Measurements from ENCODE around the gene GNG13. TPM values are rescaled to one million over a fixed set of nuclear protein-coding genes. Genes with fewer than 3 reads are reported as not detected.

Gene GNG13
- total RNA-seq, 1 experiment from 2014 or later: not detected

GRCh38 chr16:844638-845350 lies 44.3 kb upstream of the GNG13 start:
- H3K27me3 ChIP-seq (replicated peaks; ENCODE audit: control insufficient read depth, insufficient read depth, low read length): no peaks in the 10 kb centered on the region
- no peaks in the 10 kb centered on the region for H3K4me1 Mint-ChIP-seq (ENCODE audit: low read depth, unreplicated experiment)
- ChIA-PET CTCF (no interaction called here), POLR2A (no interaction called here)
- no peaks in the 10 kb centered on the region for H3K9me3 Mint-ChIP-seq (ENCODE audit: unreplicated experiment)
- H3K27ac Mint-ChIP-seq (ENCODE audit: unreplicated experiment): no peak overlapping the region
- TF ChIP-seq CTCF (IDR thresholded peaks at IDR 0.05; ENCODE audit: insufficient read depth in 1 of 2, low read depth in 1 of 2, low read length in 1 of 2, severe bottlenecking in 1 of 2, unreplicated experiment in 1 of 2): no peak
- H3K36me3 Mint-ChIP-seq (ENCODE audit: insufficient read depth, unreplicated experiment): no peaks in the 10 kb centered on the region
- H3K27me3 Mint-ChIP-seq (ENCODE audit: insufficient read depth, unreplicated experiment): peaks cover 3% of the 10 kb centered on the region
- H3K4me3 Mint-ChIP-seq (ENCODE audit: unreplicated experiment): no peak overlapping the region
- H3K36me3 ChIP-seq (ENCODE audit: control insufficient read depth, insufficient read depth, low read length): no peaks in the 10 kb centered on the region
- H3K4me1 ChIP-seq: no peaks in the 10 kb centered on the region
- no peaks in the 10 kb centered on the region for H3K9me3 ChIP-seq
- no TSS peak for BruUV-seq (replicated peaks)
- no peak for DNase-seq
- intact Hi-C loops (cut with micrococcal nuclease; ENCODE audit: unreplicated experiment): no loop called here
- no peak overlapping the region for H3K4me3 ChIP-seq (ENCODE audit: low read depth, low read length)

GRCh38 chr16:843771-844170 lies 43.2 kb upstream of the GNG13 start:
- Mint-ChIP-seq H3K27me3 (ENCODE audit: insufficient read depth, unreplicated experiment) (peaks cover 3% of the 10 kb centered on the region), H3K36me3 (ENCODE audit: insufficient read depth, unreplicated experiment) (no peaks in the 10 kb centered on the region), H3K4me1 (ENCODE audit: low read depth, unreplicated experiment) (no peaks in the 10 kb centered on the region), H3K9me3 (ENCODE audit: unreplicated experiment) (no peaks in the 10 kb centered on the region), H3K4me3 (ENCODE audit: unreplicated experiment) (no peak overlapping the region), H3K27ac (ENCODE audit: unreplicated experiment) (no peak overlapping the region)
- Histone ChIP-seq H3K9me3 (no peaks in the 10 kb centered on the region), H3K4me1 (no peaks in the 10 kb centered on the region), H3K27me3 (replicated peaks; ENCODE audit: control insufficient read depth, insufficient read depth, low read length) (no peaks in the 10 kb centered on the region), H3K36me3 (ENCODE audit: control insufficient read depth, insufficient read depth, low read length) (no peaks in the 10 kb centered on the region), H3K4me3 (ENCODE audit: low read depth, low read length) (no peak overlapping the region)
- BruUV-seq (replicated peaks): no TSS peak
- CTCF ChIA-PET: interaction anchor here (0.6 kb wide), 1 partner anchor 63 kb away, joined by 3 read pairs; no protein-coding TSS in a partner anchor
- POLR2A ChIA-PET: no interaction called here
- no peak for TF ChIP-seq CTCF (IDR thresholded peaks at IDR 0.05; ENCODE audit: insufficient read depth in 1 of 2, low read depth in 1 of 2, low read length in 1 of 2, severe bottlenecking in 1 of 2, unreplicated experiment in 1 of 2)
- intact Hi-C loops (cut with micrococcal nuclease; ENCODE audit: unreplicated experiment): no loop called here
- no peak for DNase-seq

DNA sequence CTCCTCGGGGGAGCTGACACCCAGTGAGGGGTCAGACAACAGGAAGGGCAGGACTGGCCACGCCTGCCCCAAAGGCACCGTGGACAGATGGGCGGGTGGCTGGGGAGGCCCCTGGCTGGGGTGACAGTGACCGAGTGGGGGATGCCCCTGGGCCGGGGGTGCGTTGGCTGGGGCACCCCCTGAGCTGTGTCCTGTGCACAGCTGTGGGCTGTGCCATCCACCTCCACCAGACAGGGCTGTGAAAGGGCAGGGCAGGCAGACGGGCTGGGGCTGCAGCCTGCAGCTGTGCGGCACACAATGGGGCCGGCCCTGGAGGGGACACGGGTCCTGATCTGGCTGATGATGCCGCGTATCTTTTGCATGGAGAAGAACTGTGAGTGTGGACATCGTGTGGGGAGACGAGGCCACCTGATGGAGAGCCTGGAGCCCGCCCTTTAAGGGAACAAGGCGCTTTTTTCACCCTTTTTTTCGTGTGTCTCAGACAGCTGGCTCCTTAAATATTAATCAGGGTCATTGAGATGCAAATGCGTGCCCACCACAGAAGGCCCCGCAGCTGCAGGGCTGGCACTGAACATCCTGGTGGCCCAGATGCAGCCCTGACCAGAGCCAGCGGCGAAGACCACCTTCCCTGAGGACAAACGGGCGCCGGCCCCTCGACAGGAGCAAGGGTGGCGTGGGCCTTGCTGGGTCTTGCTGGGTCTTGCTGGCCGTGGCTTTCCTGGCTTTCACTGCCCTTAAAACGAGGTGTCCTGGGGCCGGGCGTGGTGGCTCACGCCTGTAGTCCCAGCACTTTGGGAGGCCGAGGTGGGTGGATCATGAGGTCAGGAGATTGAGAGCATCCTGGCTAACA lies 42.4 kb upstream of the GNG13 start:
- Mint-ChIP-seq H3K4me1 (ENCODE audit: low read depth, unreplicated experiment) (no peaks in the 10 kb centered on the region), H3K27me3 (ENCODE audit: insufficient read depth, unreplicated experiment) (peaks cover 3% of the 10 kb centered on the region), H3K4me3 (ENCODE audit: unreplicated experiment) (no peak overlapping the region), H3K36me3 (ENCODE audit: insufficient read depth, unreplicated experiment) (no peaks in the 10 kb centered on the region), H3K27ac (ENCODE audit: unreplicated experiment) (no peak overlapping the region), H3K9me3 (ENCODE audit: unreplicated experiment) (no peaks in the 10 kb centered on the region)
- no peak for DNase-seq
- Histone ChIP-seq H3K36me3 (ENCODE audit: control insufficient read depth, insufficient read depth, low read length) (no peaks in the 10 kb centered on the region), H3K9me3 (no peaks in the 10 kb centered on the region), H3K4me1 (no peaks in the 10 kb centered on the region), H3K27me3 (replicated peaks; ENCODE audit: control insufficient read depth, insufficient read depth, low read length) (no peaks in the 10 kb centered on the region), H3K4me3 (ENCODE audit: low read depth, low read length) (no peak overlapping the region)
- no peak for TF ChIP-seq CTCF (IDR thresholded peaks at IDR 0.05; ENCODE audit: insufficient read depth in 1 of 2, low read depth in 1 of 2, low read length in 1 of 2, severe bottlenecking in 1 of 2, unreplicated experiment in 1 of 2)
- ChIA-PET POLR2A (interaction anchor here (0.5 kb wide), 1 partner anchor 42 kb away, joined by 4 read pairs; the partner anchor contains the start of gene GNG13), CTCF (interaction anchor here (0.6 kb wide), 1 partner anchor 62 kb away, joined by 3 read pairs; no protein-coding TSS in a partner anchor)
- intact Hi-C loops (cut with micrococcal nuclease; ENCODE audit: unreplicated experiment): no loop called here
- BruUV-seq (replicated peaks): no TSS peak

All from Caco-2 (cell line).